DOHH2 (cell line): ENCODE results near the gene STXBP3.
A peak's percentile ranks its signal among the peaks of the same experiment; 100 is the strongest.

Experiments used
- H3F3A ChIP-seq: fragments of 200-600 bp; sonication (generic), shearing (Covaris generic); 2 replicates; pipeline ENCODE4 v1.6.0; 2016; ENCODE audit warnings: antibody characterized with exemption, mild to moderate bottlenecking; ENCODE audit not compliant: control insufficient read depth, insufficient read depth
- H3K27ac ChIP-seq: fragments of 200-600 bp; sonication (generic); 2 replicates; pipeline ENCODE4 v1.5.1; 2014; ENCODE audit warnings: low read depth, mild to moderate bottlenecking, low read length, moderate library complexity
- H3K27me3 ChIP-seq: fragments of 200-600 bp; sonication (generic); 2 replicates; pipeline ENCODE4 v1.6.1; 2014; ENCODE audit warnings: mild to moderate bottlenecking, low read length, mixed read lengths; ENCODE audit not compliant: control insufficient read depth
- H3K36me3 ChIP-seq: fragments of 200-600 bp; sonication (generic); 2 replicates; pipeline ENCODE4 v1.6.1; 2014; ENCODE audit warnings: mild to moderate bottlenecking, low read length, moderate library complexity, mixed read lengths; ENCODE audit not compliant: control insufficient read depth
- H3K4me1 ChIP-seq: fragments of 200-600 bp; sonication (generic); 2 replicates; pipeline ENCODE4 v1.6.1; 2014; ENCODE audit warnings: mild to moderate bottlenecking, low read length, mixed read lengths; ENCODE audit not compliant: control insufficient read depth
- H3K4me2 ChIP-seq: fragments of 200-600 bp; sonication (generic); 2 replicates; pipeline ENCODE4 v1.6.0; 2014; ENCODE audit warnings: mild to moderate bottlenecking, low read length, moderate library complexity
- H3K4me3 ChIP-seq: fragments of 200-600 bp; sonication (generic); 2 replicates; pipeline ENCODE4 v1.5.1; 2014; ENCODE audit warnings: mild to moderate bottlenecking, low read length, mixed read lengths
- H3K79me2 ChIP-seq: fragments of 200-600 bp; sonication (generic); 2 replicates; pipeline ENCODE4 v1.6.1; 2014; ENCODE audit warnings: mild to moderate bottlenecking, low read length, mixed read lengths; ENCODE audit not compliant: control insufficient read depth
- H3K9me2 ChIP-seq: fragments of 200-600 bp; sonication (generic); replicated peaks from 2 replicates; pipeline ENCODE4 v1.6.1; 2014; ENCODE audit warnings: mild to moderate bottlenecking, low read length, mixed read lengths; ENCODE audit not compliant: control insufficient read depth
- H3K9me3 ChIP-seq: fragments of 200-600 bp; sonication (generic); 2 replicates; pipeline ENCODE4 v1.6.1; 2014; ENCODE audit warnings: antibody characterized with exemption, low read length, mixed read lengths; ENCODE audit not compliant: control insufficient read depth, insufficient read depth
- H4K20me1 ChIP-seq: fragments of 200-600 bp; sonication (generic); 2 replicates; pipeline ENCODE4 v1.6.0; 2014; ENCODE audit warnings: low read depth, mild to moderate bottlenecking, antibody characterized with exemption, low read length, moderate library complexity; ENCODE audit not compliant: control insufficient read depth, insufficient read depth
- CTCF ChIP-seq: fragments of 200-600 bp; sonication (generic); IDR thresholded peaks from one replicate; pipeline ENCODE4 v1.5.1; 2014; ENCODE audit warnings: antibody characterized with exemption, mild to moderate bottlenecking, low read depth, low read length; ENCODE audit not compliant: poor library complexity, severe bottlenecking
- EZH2phosphoT487 ChIP-seq: fragments of 200-600 bp; sonication (generic); IDR thresholded peaks from 2 replicates; pipeline ENCODE4 v1.6.1; 2017; ENCODE audit warnings: borderline replicate concordance, mild to moderate bottlenecking, antibody characterized with exemption, low read length, moderate library complexity, mixed read lengths

Gene STXBP3

GRCh38 chr1:108747898-108748297, 1.4 kb downstream of the STXBP3 start:
- Histone ChIP-seq H3K36me3 (peaks cover 27% of the 10 kb centered on the region), H3K4me3 (peak overlapping the region; percentile 100)

GRCh38 chr1:108749081-108749480, 2.6 kb downstream of the STXBP3 start:
- H3K4me2 ChIP-seq, result peak overlapping the region; percentile 10; the same call in 1 of the 2 replicates
- H3K9me2 ChIP-seq, result no peaks in the 10 kb centered on the region
- H3K4me1 ChIP-seq, result peaks cover 12% of the 10 kb centered on the region
- no peaks in the 10 kb centered on the region for H3F3A ChIP-seq
- peaks cover 36% of the 10 kb centered on the region for H3K36me3 ChIP-seq
- no peak for TF ChIP-seq EZH2phosphoT487
- TF ChIP-seq CTCF, result no peak
- H3K4me3 ChIP-seq, result no peak overlapping the region
- no peaks in the 10 kb centered on the region for H3K9me3 ChIP-seq
- no peaks in the 10 kb centered on the region for H3K27me3 ChIP-seq
- peaks cover 43% of the 10 kb centered on the region for H3K79me2 ChIP-seq
- H4K20me1 ChIP-seq, result no peaks in the 10 kb centered on the region
- no peak overlapping the region for H3K27ac ChIP-seq

More at GRCh38 chr1:108747898-108748297, 1.4 kb downstream of the STXBP3 start:
- H3K27me3 ChIP-seq, result no peaks in the 10 kb centered on the region
- H3K9me2 ChIP-seq, result no peaks in the 10 kb centered on the region
- no peaks in the 10 kb centered on the region for H3K9me3 ChIP-seq
- TF ChIP-seq CTCF, result no peak
- no peak for TF ChIP-seq EZH2phosphoT487
- no peaks in the 10 kb centered on the region for H4K20me1 ChIP-seq
- H3F3A ChIP-seq, result no peaks in the 10 kb centered on the region
- H3K79me2 ChIP-seq, result peaks cover 43% of the 10 kb centered on the region
- H3K27ac ChIP-seq, result no peak overlapping the region
- peak overlapping the region; percentile 80 for H3K4me2 ChIP-seq
- H3K4me1 ChIP-seq, result peaks cover 12% of the 10 kb centered on the region

- Histone ChIP-seq H3K36me3 (peaks cover 49% of the 10 kb centered on the region), H3K27me3 (no peaks in the 10 kb centered on the region), H3K4me3 (no peak overlapping the region), H3K79me2 (peaks cover 43% of the 10 kb centered on the region), H3F3A (no peaks in the 10 kb centered on the region), H3K4me1 (peaks cover 12% of the 10 kb centered on the region), H4K20me1 (no peaks in the 10 kb centered on the region), H3K27ac (no peak overlapping the region), H3K9me3 (no peaks in the 10 kb centered on the region), H3K4me2 (no peak overlapping the region), H3K9me2 (no peaks in the 10 kb centered on the region)
- TF ChIP-seq EZH2phosphoT487, result no peak
- TF ChIP-seq CTCF, result no peak
Measured at GRCh38 chr1:108750476-108751181, 4.2 kb downstream of the STXBP3 start.
